ENCODE measurements around the gene NFIB.

NFIB gene

GRCh38 chr9:14249527-14249926 is 64.4 kb downstream of the NFIB start:
- in situ Hi-C loops (cut with MboI; ENCODE audit: low sequenced_read_pairs), result no loop called here

GRCh38 chr9:14248149-14248548 is 65.8 kb downstream of the NFIB start:
- in situ Hi-C loops (cut with MboI; ENCODE audit: low sequenced_read_pairs), result no loop called here

GRCh38 chr9:14247577-14247976 is 66.4 kb downstream of the NFIB start:
- in situ Hi-C loops (cut with MboI; ENCODE audit: low sequenced_read_pairs), result no loop called here

- in situ Hi-C loops (cut with MboI; ENCODE audit: low sequenced_read_pairs), result no loop called here
These were observed 67.0 kb downstream of the NFIB start for GRCh38 chr9:14246951-14247350.

GRCh38 chr9:14245901-14246525 is 67.9 kb downstream of the NFIB start:
- in situ Hi-C loops (cut with MboI; ENCODE audit: low sequenced_read_pairs), result no loop called here

GRCh38 chr9:14243514-14244042 is 70.4 kb downstream of the NFIB start:
- in situ Hi-C loops (cut with MboI; ENCODE audit: low sequenced_read_pairs), result no loop called here

- in situ Hi-C loops (cut with MboI; ENCODE audit: low sequenced_read_pairs), result no loop called here
These were observed 71.7 kb downstream of the NFIB start for GRCh38 chr9:14242150-14242805.

- in situ Hi-C loops (cut with MboI; ENCODE audit: low sequenced_read_pairs), result no loop called here
These were observed 73.4 kb downstream of the NFIB start for GRCh38 chr9:14240537-14240936.

GRCh38 chr9:14238518-14238917 is 75.4 kb downstream of the NFIB start:
- in situ Hi-C loops (cut with MboI; ENCODE audit: low sequenced_read_pairs), result no loop called here

- in situ Hi-C loops (cut with MboI; ENCODE audit: low sequenced_read_pairs), result no loop called here
These were observed 75.9 kb downstream of the NFIB start for GRCh38 chr9:14238079-14238478.

GRCh38 chr9:14236591-14236990 is 77.3 kb downstream of the NFIB start:
- in situ Hi-C loops (cut with MboI; ENCODE audit: low sequenced_read_pairs), result no loop called here

- in situ Hi-C loops (cut with MboI; ENCODE audit: low sequenced_read_pairs), result no loop called here
These were observed 81.8 kb downstream of the NFIB start for GRCh38 chr9:14232111-14232510.

GRCh38 chr9:14231196-14231990 is 82.5 kb downstream of the NFIB start:
- in situ Hi-C loops (cut with MboI; ENCODE audit: low sequenced_read_pairs), result no loop called here

GRCh38 chr9:14228602-14229001 is 85.3 kb downstream of the NFIB start:
- in situ Hi-C loops (cut with MboI; ENCODE audit: low sequenced_read_pairs), result no loop called here

GRCh38 chr9:14226855-14227532 is 86.9 kb downstream of the NFIB start:
- in situ Hi-C loops (cut with MboI; ENCODE audit: low sequenced_read_pairs), result no loop called here

GRCh38 chr9:14223081-14223480 is 90.9 kb downstream of the NFIB start:
- in situ Hi-C loops (cut with MboI; ENCODE audit: low sequenced_read_pairs), result no loop called here

- in situ Hi-C loops (cut with MboI; ENCODE audit: low sequenced_read_pairs), result no loop called here
These were observed 91.6 kb downstream of the NFIB start for GRCh38 chr9:14222149-14222835.

- in situ Hi-C loops (cut with MboI; ENCODE audit: low sequenced_read_pairs), result no loop called here
These were observed 92.4 kb downstream of the NFIB start for GRCh38 chr9:14221558-14221957.

GRCh38 chr9:14221119-14221518 is 92.8 kb downstream of the NFIB start:
- in situ Hi-C loops (cut with MboI; ENCODE audit: low sequenced_read_pairs), result no loop called here

- in situ Hi-C loops (cut with MboI; ENCODE audit: low sequenced_read_pairs), result no loop called here
These were observed 93.7 kb downstream of the NFIB start for GRCh38 chr9:14220256-14220655.

GRCh38 chr9:14219850-14220249 is 94.1 kb downstream of the NFIB start:
- in situ Hi-C loops (cut with MboI; ENCODE audit: low sequenced_read_pairs), result no loop called here

All from HL-60/S4 treated with retinoic acid at 250 ng/mL for 4 days and 3 days (cell line).